A549 (cell line): ENCODE measurements around the gene TRIM10. TPM values are rescaled to one million over a fixed set of nuclear protein-coding genes. Genes with fewer than 3 reads are reported as not detected.
A peak's percentile ranks its signal among the peaks of the same experiment; 100 is the strongest.

Experiments
- ATAC-seq, 2 experiments: fragments of 200-7000 bp in 1 of 2; fragments of >200 bp in 1 of 2; cut with Nextera tagmentation in 1 of 2; cut with Tn5 transposase in 1 of 2; 3 replicates each; pipeline versions ENCODE4 v1.8.0 to v1.9.1; 2018 to 2020; ENCODE audit warnings: mild to moderate bottlenecking in 1 of 2, moderate library complexity in 1 of 2
- CTCF ChIA-PET: fragments of 300-600 bp; sonication (Branson Sonifier 250); formaldehyde crosslinking; extraction: SDS; loops from one replicate; lab custom pipeline; 2021; ENCODE audit warnings: antibody characterized with exemption, inconsistent platforms; lab: Yijun Ruan, JAX
- POLR2A ChIA-PET: fragments of 350-600 bp; formaldehyde crosslinking; extraction: SDS; loops from one replicate; lab custom pipeline; 2021; ENCODE audit warnings: antibody characterized with exemption, inconsistent platforms; lab: Yijun Ruan, JAX
- DNase-seq, 2 experiments: peaks; one replicate each; pipeline versions ENCODE4 v3.0.0 to v3.0.0-alpha.2; 2011 to 2016; ENCODE audit warnings: low read depth in 1 of 2, low spot score in 1 of 2
- FAIRE-seq: peaks from 2 replicates; lab custom pipeline; 2011; peaks lifted over from hg19 to GRCh38; lab: Jason Lieb, UNC
- H3K27ac ChIP-seq, 2 experiments: fragments of >200 bp; sonication (Bioruptor Twin); formaldehyde crosslinking; 3 replicates each; pipeline ENCODE4 v1.5.1; 2016 to 2017
- H3K4me1 ChIP-seq: fragments of >200 bp; sonication (Bioruptor Twin); formaldehyde crosslinking; 3 replicates; pipeline ENCODE4 v1.6.1; 2016
- H3K4me2 ChIP-seq: fragments of >200 bp; sonication (Bioruptor Twin); formaldehyde crosslinking; 3 replicates; pipeline ENCODE4 v1.6.1; 2016
- H3K4me3 ChIP-seq: fragments of >200 bp; sonication (Bioruptor Twin); formaldehyde crosslinking; 3 replicates; pipeline ENCODE4 v1.5.1; 2016
- H3K9me3 ChIP-seq: fragments of >200 bp; sonication (Bioruptor Twin); formaldehyde crosslinking; 3 replicates; pipeline ENCODE4 v1.6.1; 2016
- ATOH8 ChIP-seq: fragments of 250-450 bp; sonication (Bioruptor Pico); IDR thresholded peaks from 2 replicates; pipeline ENCODE4 v1.5.0; 2020; ENCODE audit warnings: low read depth, mild to moderate bottlenecking, moderate library complexity
- BCL3 ChIP-seq: fragments of >200 bp; sonication (Bioruptor Twin); formaldehyde crosslinking; IDR thresholded peaks from 3 replicates; pipeline ENCODE4 v1.6.1; 2016
- CBX8 ChIP-seq: fragments of 200-600 bp; sonication (generic); IDR thresholded peaks from 2 replicates; pipeline ENCODE4 v1.6.1; 2016
- CEBPB ChIP-seq, 2 experiments: fragments of >200 bp in 1 of 2; sonication (Bioruptor Twin) in 1 of 2; formaldehyde crosslinking in 1 of 2; IDR thresholded peaks; 2 replicates each; pipeline ENCODE4 v1.6.1; 2012 to 2016
- CHD4 ChIP-seq: fragments of 200-600 bp; sonication (generic); IDR thresholded peaks from 2 replicates; pipeline ENCODE4 v1.6.1; 2016; ENCODE audit warnings: antibody characterized with exemption, mild to moderate bottlenecking, borderline replicate concordance
- CTCF ChIP-seq: fragments of >200 bp; sonication (Bioruptor Twin); formaldehyde crosslinking; IDR thresholded peaks from 3 replicates; pipeline ENCODE4 v1.5.1; 2016
- E2F6 ChIP-seq: IDR thresholded peaks from 2 replicates; pipeline ENCODE4 v1.6.1; 2012; ENCODE audit warnings: low read depth, borderline replicate concordance
- ELK1 ChIP-seq: fragments of 150-350 bp; IDR thresholded peaks from 2 replicates; pipeline ENCODE4 v1.6.1; 2014; ENCODE audit warnings: low read depth, mild to moderate bottlenecking, low read length
- EP300 ChIP-seq, 2 experiments: fragments of >200 bp; sonication (Bioruptor Twin); formaldehyde crosslinking; IDR thresholded peaks; 2 replicates in 1 of 2; 3 replicates in 1 of 2; pipeline ENCODE4 v1.6.1; 2016 to 2017
- FOSL2 ChIP-seq, 2 experiments: fragments of 450-650 bp in 1 of 2; fragments of >200 bp in 1 of 2; sonication (Bioruptor Twin) in 1 of 2; formaldehyde crosslinking; IDR thresholded peaks; 2 replicates each; pipeline versions ENCODE4 v1.5.0 to v1.6.1; 2016 to 2020; ENCODE audit warnings: mild to moderate bottlenecking in 1 of 2, moderate library complexity in 1 of 2
- GATA3 ChIP-seq: IDR thresholded peaks from 2 replicates; pipeline ENCODE4 v1.6.1; 2012; ENCODE audit warnings: borderline replicate concordance
- HOXB5 ChIP-seq: fragments of 250-450 bp; sonication (Bioruptor Pico); IDR thresholded peaks from 2 replicates; pipeline ENCODE4 v1.5.0; 2020; ENCODE audit warnings: mild to moderate bottlenecking, moderate library complexity
- NPAS2 ChIP-seq: fragments of 250-450 bp; sonication (Bioruptor Pico); IDR thresholded peaks from 2 replicates; pipeline ENCODE4 v1.8.0; 2022; ENCODE audit warnings: mild to moderate bottlenecking, moderate library complexity, borderline replicate concordance
- RFX5 ChIP-seq: fragments of 450-650 bp; IDR thresholded peaks from 2 replicates; pipeline ENCODE4 v1.7.1; 2014; ENCODE audit warnings: antibody characterized with exemption, mild to moderate bottlenecking, moderate library complexity
- SREBF2 ChIP-seq: fragments of 450-650 bp; IDR thresholded peaks from 2 replicates; pipeline ENCODE4 v1.6.1; 2014; ENCODE audit warnings: mild to moderate bottlenecking, moderate library complexity
- TP53 ChIP-seq: fragments of 250-450 bp; sonication (Bioruptor Pico); IDR thresholded peaks from 2 replicates; pipeline ENCODE4 v1.5.0; 2021; ENCODE audit warnings: mild to moderate bottlenecking, moderate library complexity
- USF2 ChIP-seq: fragments of 450-650 bp; IDR thresholded peaks from 2 replicates; pipeline ENCODE4 v1.6.1; 2014; ENCODE audit warnings: antibody characterized with exemption
- ZFP36 ChIP-seq: fragments of 450-650 bp; IDR thresholded peaks from 2 replicates; pipeline ENCODE4 v1.6.1; 2014; ENCODE audit warnings: borderline replicate concordance; ENCODE audit not compliant: partially characterized antibody
- ZSCAN20 ChIP-seq: fragments of 250-450 bp; sonication (Bioruptor Pico); IDR thresholded peaks from 2 replicates; pipeline ENCODE4 v1.8.0; 2022; ENCODE audit warnings: mild to moderate bottlenecking, moderate library complexity
- WGBS: methylation state at CpG from one replicate; pipeline ENCODE4 v1.1.6; 2017; ENCODE audit errors: missing lambda C conversion rate; 5-methylcytosine and 5-hydroxymethylcytosine counted together
- polyA plus RNA-seq, 4 experiments: library from polyadenylated mRNA; depleted of rRNA in 3 of 4; stranded (reverse); fragments of >200 nt; fragmentation: RNase III in 1 of 4; extraction: RNeasy Plus Mini Kit Qiagen cat#74134 plus additional on column Dnase treatment in 1 of 4; gene quantifications; 2 replicates in 3 of 4; 3 replicates in 1 of 4; pipeline ENCODE4 v1.2.3, GENCODE V29; 2011 to 2017

The TRIM10 gene
- polyA plus RNA-seq, 2 of the 4 experiments (the other 2 are of a cell fraction): 0.03 to 0.12 TPM

- WGBS: 84% methylated on average over 7 of the region's 7 CpGs
- Histone ChIP-seq H3K4me1 (peaks cover 76% of the 10 kb centered on the region), H3K27ac (peak overlapping the region; percentile 78), H3K4me2 (peak overlapping the region; percentile 74), H3K9me3 (no peaks in the 10 kb centered on the region), H3K4me3 (no peak overlapping the region)
- DNase-seq (no peak), ATAC-seq (peak in 1 of 2 experiments; percentile 39; a peak in 3 of 6 replicates), FAIRE-seq (no peak)
- CTCF ChIA-PET: interaction anchor here (1.2 kb wide), 2 partner anchors 13 to 36 kb away, joined by 3 to 6 read pairs; no protein-coding TSS in a partner anchor
- POLR2A ChIA-PET: no interaction called here
- TF ChIP-seq NPAS2 (CRISPR knock-in tag): no peak
- TF ChIP-seq GATA3: no peak
- no peak for TF ChIP-seq CEBPB (IDR thresholded peaks at IDR 0.05)
- TF ChIP-seq FOSL2 (IDR thresholded peaks at IDR 0.05): no peak
- TF ChIP-seq FOSL2 (CRISPR knock-in tag; IDR thresholded peaks at IDR 0.05): no peak
- no peak for TF ChIP-seq ELK1
- no peak for TF ChIP-seq ZFP36
- TF ChIP-seq HOXB5 (CRISPR knock-in tag): no peak
- no peak for TF ChIP-seq ZSCAN20 (CRISPR knock-in tag)
- no peak for TF ChIP-seq CTCF
- no peak for TF ChIP-seq EP300 (IDR thresholded peaks at IDR 0.05)
- TF ChIP-seq, all 56 proteins: peak for 0
Observed at GRCh38 chr6:30206152-30206551, 45.1 kb upstream of the TRIM10 start.

GRCh38 chr6:30204116-30204515, 43.1 kb upstream of the TRIM10 start:
- CTCF ChIA-PET: interaction anchor here (1.1 kb wide), 1 partner anchor 73 kb away, joined by 3 read pairs; no protein-coding TSS in a partner anchor
- Histone ChIP-seq H3K4me1 (peaks cover 60% of the 10 kb centered on the region), H3K27ac (no peak overlapping the region), H3K4me3 (no peak overlapping the region), H3K4me2 (no peak overlapping the region), H3K9me3 (no peaks in the 10 kb centered on the region)
- POLR2A ChIA-PET: interaction anchor here (0.6 kb wide), 1 partner anchor 10 kb away, joined by 3 read pairs; no protein-coding TSS in a partner anchor
- FAIRE-seq: no peak
- ATAC-seq: no peak
- TF ChIP-seq ATOH8 (CRISPR knock-in tag) (no peak), USF2 (no peak), ZFP36 (no peak), SREBF2 (no peak)
- TF ChIP-seq, all 56 proteins: peak for 0
- 79% methylated on average over 1 of the region's 1 CpG for WGBS
- no peak for DNase-seq

GRCh38 chr6:30202366-30202765, 41.4 kb upstream of the TRIM10 start:
- 71% methylated on average over 4 of the region's 4 CpGs for WGBS
- H3K27ac ChIP-seq: no peak overlapping the region
- H3K4me2 ChIP-seq: 0 out of 3 replicates have a peak overlapping the region, but pooled peaks have one; percentile 23
- ChIA-PET CTCF (no interaction called here), POLR2A (no interaction called here)
- ATAC-seq: no peak
- TF ChIP-seq EP300 (IDR thresholded peaks at IDR 0.05): no peak
- TF ChIP-seq CHD4: no peak
- no peak for TF ChIP-seq TP53 (CRISPR knock-in tag)
- no peak for TF ChIP-seq BCL3
- TF ChIP-seq CBX8: no peak
- TF ChIP-seq USF2: no peak
- TF ChIP-seq RFX5: no peak
- no peak for TF ChIP-seq E2F6
- no peak for DNase-seq
- FAIRE-seq: no peak
- no peaks in the 10 kb centered on the region for H3K9me3 ChIP-seq
- H3K4me3 ChIP-seq: no peak overlapping the region
- peaks cover 42% of the 10 kb centered on the region for H3K4me1 ChIP-seq
